T-helper 1 cell treated with Interleukin-12 subunit alpha and Interleukin-12 subunit beta and Interleukin-4 antibody, amounts not matched to agents 30 μg/mL and 1 μg/mL, for 36 hours (primary cell): ENCODE data around the gene LHX6.
A peak's percentile ranks its signal among the peaks of the same experiment; 100 is the strongest.

Experiments used
- H3K27ac Mint-ChIP-seq: one replicate; pipeline ENCODE4 v1.8.0; 2021; ENCODE audit warnings: mild to moderate bottlenecking, mixed read lengths
- H3K27me3 Mint-ChIP-seq: one replicate; pipeline ENCODE4 v1.8.0; 2021; ENCODE audit warnings: low read depth, mixed read lengths
- H3K36me3 Mint-ChIP-seq: one replicate; pipeline ENCODE4 v1.8.0; 2021; ENCODE audit warnings: low read depth, mixed read lengths
- H3K4me1 Mint-ChIP-seq: one replicate; pipeline ENCODE4 v1.8.0; 2021; ENCODE audit warnings: low read depth, mixed read lengths
- H3K4me3 Mint-ChIP-seq: one replicate; pipeline ENCODE4 v1.8.0; 2021; ENCODE audit warnings: mild to moderate bottlenecking, moderate library complexity, mixed read lengths
- H3K9me3 Mint-ChIP-seq: one replicate; pipeline ENCODE4 v1.8.0; 2021; ENCODE audit warnings: mixed read lengths

Gene LHX6

DNA sequence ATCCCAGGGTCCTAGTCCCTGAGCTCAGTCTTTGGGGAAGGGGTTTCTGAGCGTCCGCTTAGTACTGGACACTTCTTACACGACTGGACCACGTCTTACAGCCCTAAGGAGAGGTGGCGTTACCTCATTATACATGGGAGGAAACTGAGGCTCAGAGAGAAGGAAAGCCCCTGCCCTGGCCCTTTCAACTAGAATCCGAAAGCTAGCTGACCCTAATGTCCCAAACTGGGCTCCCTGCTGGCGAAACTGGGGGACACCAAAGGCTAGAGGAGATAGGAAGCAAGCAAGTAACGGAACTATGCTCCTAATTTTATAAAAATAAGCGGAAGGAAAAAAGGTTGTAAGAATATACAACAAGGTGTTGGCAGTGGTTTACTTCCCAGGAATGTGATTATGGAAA lies 14.2 kb downstream of the LHX6 start:
- no peaks in the 10 kb centered on the region for H3K36me3 Mint-ChIP-seq
- H3K4me3 Mint-ChIP-seq = peak overlapping the region; percentile 63
- peaks cover 21% of the 10 kb centered on the region for H3K4me1 Mint-ChIP-seq
- H3K27me3 Mint-ChIP-seq = peaks cover 80% of the 10 kb centered on the region
- H3K27ac Mint-ChIP-seq = no peak overlapping the region
- H3K9me3 Mint-ChIP-seq = no peaks in the 10 kb centered on the region

DNA sequence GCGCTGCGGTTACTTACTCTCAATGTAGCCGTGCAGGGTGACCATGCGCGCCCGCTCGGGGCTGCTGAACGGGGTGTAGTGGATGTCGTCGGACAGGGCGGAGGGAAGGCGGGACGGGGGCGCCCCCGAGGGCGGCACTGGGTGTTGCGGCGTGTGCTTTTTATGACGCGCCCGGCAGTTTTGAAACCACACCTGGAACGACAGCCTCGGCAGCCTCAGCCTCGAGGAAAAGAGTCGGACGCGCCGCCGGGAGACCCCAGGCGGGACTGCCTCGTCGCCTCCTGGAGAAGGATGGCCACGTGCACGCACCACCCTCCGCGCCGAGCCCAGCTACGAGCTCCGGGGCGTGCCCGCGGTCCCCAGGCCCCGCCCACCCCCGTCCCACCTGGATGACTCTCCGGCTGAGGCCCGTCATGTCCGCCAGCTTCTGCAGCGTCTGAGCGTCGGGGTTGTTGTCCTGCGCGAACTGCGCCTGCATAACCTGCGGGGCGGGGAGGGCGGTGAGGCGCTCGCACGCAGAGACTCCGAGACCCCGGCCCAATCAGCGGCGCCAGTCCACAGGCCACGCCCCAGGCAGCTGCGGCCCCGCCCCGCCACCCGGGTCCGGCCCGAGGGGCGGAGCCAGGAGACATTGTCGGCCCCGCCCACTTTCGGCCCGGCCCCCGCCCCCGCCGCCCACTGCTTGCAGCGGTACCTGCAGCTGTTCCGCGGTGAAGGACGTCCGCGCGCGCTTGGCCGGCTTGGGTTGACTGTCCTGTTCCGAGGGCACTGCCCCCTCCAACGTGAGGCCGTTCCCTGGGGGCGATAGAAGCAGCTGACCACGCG lies 15.0 kb downstream of the LHX6 start:
- Mint-ChIP-seq H3K4me1 (peaks cover 15% of the 10 kb centered on the region), H3K27ac (no peak overlapping the region), H3K4me3 (peak overlapping the region; percentile 63), H3K36me3 (no peaks in the 10 kb centered on the region), H3K9me3 (no peaks in the 10 kb centered on the region), H3K27me3 (peaks cover 74% of the 10 kb centered on the region)

DNA sequence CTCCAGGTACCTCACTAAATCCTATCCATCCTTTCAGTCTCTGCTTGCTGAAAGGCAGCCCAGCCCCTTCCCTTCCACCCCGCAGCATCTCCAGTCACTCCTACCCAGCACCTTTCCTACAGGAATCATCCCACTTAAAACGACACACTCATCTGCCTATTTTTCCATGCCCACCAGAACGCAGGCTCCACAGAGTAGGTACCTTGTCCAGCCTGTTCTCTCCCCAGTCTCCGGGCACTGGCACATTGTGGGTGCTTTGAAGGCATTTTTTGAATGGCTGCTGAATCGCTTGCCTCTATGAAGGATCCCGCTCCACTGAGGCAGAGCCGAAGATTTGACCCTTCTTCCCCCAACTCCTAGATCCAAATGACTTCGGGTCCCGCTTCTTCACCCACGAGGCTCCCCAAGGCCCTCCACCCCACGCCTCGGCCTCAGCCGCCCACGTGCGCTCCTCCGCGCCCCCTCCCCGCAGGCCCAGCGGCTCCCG lies 15.6 kb downstream of the LHX6 start:
- H3K4me3 Mint-ChIP-seq = peak overlapping the region; percentile 52
- H3K9me3 Mint-ChIP-seq = no peaks in the 10 kb centered on the region
- H3K36me3 Mint-ChIP-seq = no peaks in the 10 kb centered on the region
- no peak overlapping the region for H3K27ac Mint-ChIP-seq
- H3K4me1 Mint-ChIP-seq = peaks cover 8% of the 10 kb centered on the region
- peaks cover 69% of the 10 kb centered on the region for H3K27me3 Mint-ChIP-seq

DNA sequence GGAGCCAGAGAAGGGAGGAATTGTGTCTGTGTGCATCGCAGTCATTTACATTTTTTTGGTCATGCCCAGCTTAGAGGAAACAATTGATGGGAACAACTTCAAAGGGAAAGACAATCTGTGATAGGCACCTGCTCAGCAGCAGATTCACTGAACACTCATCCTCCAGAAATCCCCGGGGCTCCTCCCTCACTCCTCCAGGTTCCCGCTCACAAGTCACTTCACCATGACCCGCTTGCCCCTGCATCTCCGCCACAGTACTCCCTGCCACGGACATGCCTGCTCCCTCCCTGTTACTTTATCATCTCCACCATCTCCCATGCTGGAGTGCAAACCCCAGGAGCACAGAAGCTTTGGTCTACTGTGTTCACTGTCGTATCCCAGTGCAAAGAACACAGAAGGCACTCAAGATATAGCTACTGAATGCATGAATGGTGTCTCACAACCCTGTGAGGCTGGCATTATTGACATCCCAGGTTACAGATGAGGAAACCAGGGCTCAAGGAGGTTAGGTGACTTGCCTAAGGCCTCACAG lies 16.2 kb downstream of the LHX6 start:
- Mint-ChIP-seq H3K27ac (no peak overlapping the region), H3K4me1 (peaks cover 4% of the 10 kb centered on the region), H3K27me3 (peaks cover 63% of the 10 kb centered on the region), H3K9me3 (no peaks in the 10 kb centered on the region), H3K4me3 (peak overlapping the region; percentile 52), H3K36me3 (no peaks in the 10 kb centered on the region)

DNA sequence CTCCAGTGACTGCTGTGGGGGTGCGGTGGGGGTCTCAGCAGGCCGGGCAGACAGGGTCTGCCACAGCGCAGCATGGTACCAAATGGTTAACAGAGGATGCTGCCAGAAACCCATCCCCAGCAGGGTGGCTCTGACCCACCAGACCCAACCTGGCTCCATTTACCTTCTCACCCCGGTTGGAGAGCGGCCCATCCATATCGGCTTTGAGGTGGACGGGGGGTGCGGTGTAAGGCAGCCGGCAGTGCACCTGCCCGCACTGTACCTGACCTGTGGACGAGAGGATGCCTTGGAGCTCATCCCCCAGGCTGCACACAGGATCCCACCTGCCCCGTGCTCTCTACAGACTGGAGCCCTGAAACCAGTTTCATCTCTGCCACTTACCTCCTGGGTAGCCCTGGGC lies 19.3 kb downstream of the LHX6 start:
- no peak overlapping the region for H3K27ac Mint-ChIP-seq
- no peaks in the 10 kb centered on the region for H3K36me3 Mint-ChIP-seq
- no peaks in the 10 kb centered on the region for H3K9me3 Mint-ChIP-seq
- peaks cover 34% of the 10 kb centered on the region for H3K27me3 Mint-ChIP-seq
- peaks cover 2% of the 10 kb centered on the region for H3K4me1 Mint-ChIP-seq
- no peak overlapping the region for H3K4me3 Mint-ChIP-seq

DNA sequence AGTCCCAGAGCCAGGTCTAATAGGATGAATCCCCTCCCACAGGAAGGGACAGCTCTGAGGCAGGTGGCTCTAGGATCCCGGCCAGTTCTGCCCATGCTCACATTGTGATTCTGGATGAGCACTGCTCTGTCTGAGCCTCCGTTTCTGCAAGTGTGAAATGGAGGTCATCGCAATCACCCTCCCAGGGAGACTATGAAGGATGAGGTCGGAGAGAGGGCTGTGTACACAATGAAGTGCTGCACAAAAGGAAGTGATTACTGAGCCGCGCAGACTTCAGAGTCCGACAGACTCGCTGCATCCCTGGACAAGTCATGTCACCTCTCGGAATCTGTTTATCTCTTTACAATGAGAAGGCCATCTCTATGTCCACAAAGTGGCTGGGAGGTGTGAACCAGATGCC lies 21.7 kb downstream of the LHX6 start:
- H3K27ac Mint-ChIP-seq = no peak overlapping the region
- no peaks in the 10 kb centered on the region for H3K4me1 Mint-ChIP-seq
- H3K36me3 Mint-ChIP-seq = no peaks in the 10 kb centered on the region
- peaks cover 16% of the 10 kb centered on the region for H3K27me3 Mint-ChIP-seq
- no peak overlapping the region for H3K4me3 Mint-ChIP-seq
- H3K9me3 Mint-ChIP-seq = no peaks in the 10 kb centered on the region

DNA sequence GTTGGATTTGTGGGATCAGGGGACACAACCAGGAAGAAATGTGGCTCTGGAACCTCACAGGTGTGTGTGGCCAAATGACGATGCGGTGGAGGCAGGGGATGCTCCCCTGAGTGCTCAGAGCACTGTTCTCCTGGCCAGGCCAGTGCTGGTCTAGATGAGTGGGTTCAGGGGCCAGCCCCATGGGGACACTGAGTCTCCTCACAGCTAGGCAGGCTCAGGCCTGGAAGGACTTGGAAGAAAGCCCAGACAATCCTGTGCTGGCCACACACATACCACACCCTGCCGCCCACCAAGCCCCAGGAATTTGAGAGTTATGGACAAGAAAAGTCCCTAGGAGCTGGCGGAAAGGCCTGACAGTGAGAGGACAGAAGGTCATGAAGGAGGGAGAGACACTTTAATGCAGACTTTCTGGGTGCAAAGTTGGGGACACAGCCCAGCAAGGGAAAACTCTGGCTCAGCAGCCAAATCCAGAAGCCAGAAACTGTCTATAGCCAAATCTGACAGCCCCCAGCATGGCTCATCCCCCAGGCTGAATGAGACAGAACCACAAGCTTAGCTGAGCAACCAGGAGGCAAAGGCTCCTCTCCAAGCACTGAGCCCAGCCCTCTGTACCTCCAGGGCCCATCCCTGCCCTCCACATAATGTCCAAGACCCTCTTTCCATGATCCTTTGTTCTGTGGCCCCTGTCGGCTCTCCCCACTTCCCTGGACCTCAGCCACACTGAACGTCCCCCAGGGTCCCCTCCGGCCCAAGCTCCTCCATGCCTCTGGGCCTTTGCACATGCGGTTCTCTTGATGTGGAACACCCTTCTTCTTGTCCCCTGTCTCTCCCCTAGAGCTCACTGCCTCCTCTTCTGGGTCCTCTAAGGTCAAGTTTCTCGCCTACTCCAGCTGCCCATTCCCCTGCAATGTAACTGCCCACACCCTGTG lies 22.4 kb downstream of the LHX6 start:
- Mint-ChIP-seq H3K27ac (no peak overlapping the region), H3K9me3 (no peaks in the 10 kb centered on the region), H3K4me3 (no peak overlapping the region), H3K4me1 (no peaks in the 10 kb centered on the region), H3K36me3 (no peaks in the 10 kb centered on the region), H3K27me3 (peaks cover 9% of the 10 kb centered on the region)

DNA sequence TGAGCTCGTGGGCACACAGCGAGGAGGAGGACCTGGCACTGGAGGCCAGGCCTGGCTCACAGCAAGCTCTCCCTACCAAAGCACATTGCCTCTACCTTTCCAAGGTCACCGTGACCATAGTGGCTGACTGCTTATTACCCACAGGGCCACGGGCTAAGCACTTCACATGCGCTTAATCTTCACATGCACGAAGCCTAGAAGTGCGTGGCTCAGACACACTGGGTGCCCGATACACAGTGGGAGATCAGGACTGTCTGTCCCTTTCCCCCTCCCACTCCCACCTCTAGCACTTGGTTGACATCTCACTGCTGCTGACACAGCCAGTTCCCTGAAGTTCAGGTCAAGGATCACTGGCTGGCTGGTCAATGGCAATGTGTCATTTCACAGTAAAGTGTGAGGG lies 23.6 kb downstream of the LHX6 start:
- no peaks in the 10 kb centered on the region for H3K9me3 Mint-ChIP-seq
- H3K27ac Mint-ChIP-seq = no peak overlapping the region
- H3K27me3 Mint-ChIP-seq = peaks cover 4% of the 10 kb centered on the region
- no peaks in the 10 kb centered on the region for H3K4me1 Mint-ChIP-seq
- no peaks in the 10 kb centered on the region for H3K36me3 Mint-ChIP-seq
- H3K4me3 Mint-ChIP-seq = no peak overlapping the region

DNA sequence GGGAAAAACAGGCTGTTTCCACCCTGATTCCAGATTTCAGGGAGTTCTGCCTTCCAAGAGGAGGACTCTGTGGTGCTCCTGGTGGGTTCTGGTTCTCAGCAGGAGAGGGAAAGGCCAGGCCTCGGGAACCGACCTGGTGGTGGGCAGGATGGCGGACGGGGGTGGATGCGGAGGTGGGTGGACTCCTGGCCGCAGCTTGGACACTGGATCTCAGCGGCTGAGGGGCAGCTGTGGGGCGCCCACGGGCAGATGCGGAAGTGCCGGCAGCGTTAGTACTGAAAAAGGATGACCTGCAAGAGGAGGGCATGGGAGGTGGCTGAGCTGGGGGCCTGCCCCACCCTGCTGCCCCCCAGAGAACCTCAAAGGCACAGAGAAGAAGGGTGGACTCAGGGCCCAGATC lies 24.3 kb downstream of the LHX6 start:
- Mint-ChIP-seq H3K9me3 (no peaks in the 10 kb centered on the region), H3K27me3 (peaks cover 3% of the 10 kb centered on the region), H3K36me3 (no peaks in the 10 kb centered on the region), H3K4me1 (no peaks in the 10 kb centered on the region), H3K27ac (no peak overlapping the region), H3K4me3 (no peak overlapping the region)

DNA sequence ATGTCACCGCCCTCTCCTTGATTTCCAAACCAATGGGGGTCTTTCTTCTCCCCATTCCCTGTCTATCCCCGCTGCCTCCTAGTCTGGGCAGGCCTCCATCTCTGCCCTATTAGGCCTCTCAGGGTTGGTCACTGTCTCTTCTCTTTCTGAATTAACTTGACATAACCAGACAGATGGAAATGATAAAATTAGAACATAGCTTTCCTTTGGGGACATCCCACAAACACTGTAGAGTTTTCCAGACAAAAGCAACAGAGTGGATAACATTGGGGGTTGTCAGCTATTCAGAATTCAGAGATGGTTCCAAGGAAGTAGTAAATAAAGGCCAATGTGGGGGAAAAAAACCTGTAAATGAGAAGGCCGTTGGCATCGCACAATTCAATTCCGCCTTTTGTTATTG lies 24.7 kb downstream of the LHX6 start:
- Mint-ChIP-seq H3K36me3 (no peaks in the 10 kb centered on the region), H3K9me3 (no peaks in the 10 kb centered on the region), H3K27ac (no peak overlapping the region), H3K4me3 (no peak overlapping the region), H3K4me1 (no peaks in the 10 kb centered on the region), H3K27me3 (peaks cover 3% of the 10 kb centered on the region)

DNA sequence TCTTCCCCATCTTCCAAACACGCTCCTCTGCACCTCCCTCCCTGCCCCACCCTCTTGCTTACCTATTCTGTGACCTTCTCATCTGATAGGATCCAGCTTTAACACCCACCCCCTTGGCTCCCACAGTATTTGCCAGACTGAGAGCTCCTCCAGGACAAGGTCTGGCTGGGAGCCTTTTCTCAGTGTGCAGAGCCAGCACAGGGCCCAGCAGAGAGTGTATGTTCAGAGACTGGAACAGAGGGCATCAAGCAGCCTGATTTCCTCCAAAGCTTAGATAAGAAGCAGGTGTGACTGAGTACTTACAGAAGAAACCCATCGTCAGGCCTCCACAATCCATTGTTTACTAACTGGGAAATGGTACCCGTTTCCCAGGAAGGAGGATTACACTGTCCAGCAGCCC lies 26.6 kb downstream of the LHX6 start:
- no peaks in the 10 kb centered on the region for H3K36me3 Mint-ChIP-seq
- H3K4me1 Mint-ChIP-seq = no peaks in the 10 kb centered on the region
- no peak overlapping the region for H3K4me3 Mint-ChIP-seq
- peaks cover 1% of the 10 kb centered on the region for H3K27me3 Mint-ChIP-seq
- H3K27ac Mint-ChIP-seq = no peak overlapping the region
- H3K9me3 Mint-ChIP-seq = no peaks in the 10 kb centered on the region

DNA sequence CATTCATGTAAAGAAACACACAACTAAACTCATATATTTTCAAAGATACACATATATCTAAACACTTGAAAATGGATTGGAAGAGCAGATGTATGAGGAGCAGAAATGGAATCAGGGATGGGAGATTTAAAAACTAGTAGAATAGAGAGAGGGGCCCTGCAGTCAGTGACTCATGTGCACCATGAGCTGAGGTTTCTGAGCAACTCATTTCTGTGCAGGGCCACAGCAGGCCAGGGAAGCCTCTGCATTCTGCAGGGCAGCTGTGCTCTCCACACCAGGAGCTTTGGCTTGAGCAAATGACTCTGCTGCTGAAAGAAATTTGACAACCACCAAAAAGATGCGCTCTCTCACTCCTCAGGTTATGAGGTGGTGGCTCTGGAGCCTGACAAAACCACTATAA lies 27.1 kb downstream of the LHX6 start:
- Mint-ChIP-seq H3K4me1 (no peaks in the 10 kb centered on the region), H3K27ac (no peak overlapping the region), H3K9me3 (no peaks in the 10 kb centered on the region), H3K27me3 (peaks cover 5% of the 10 kb centered on the region), H3K36me3 (no peaks in the 10 kb centered on the region), H3K4me3 (no peak overlapping the region)

DNA sequence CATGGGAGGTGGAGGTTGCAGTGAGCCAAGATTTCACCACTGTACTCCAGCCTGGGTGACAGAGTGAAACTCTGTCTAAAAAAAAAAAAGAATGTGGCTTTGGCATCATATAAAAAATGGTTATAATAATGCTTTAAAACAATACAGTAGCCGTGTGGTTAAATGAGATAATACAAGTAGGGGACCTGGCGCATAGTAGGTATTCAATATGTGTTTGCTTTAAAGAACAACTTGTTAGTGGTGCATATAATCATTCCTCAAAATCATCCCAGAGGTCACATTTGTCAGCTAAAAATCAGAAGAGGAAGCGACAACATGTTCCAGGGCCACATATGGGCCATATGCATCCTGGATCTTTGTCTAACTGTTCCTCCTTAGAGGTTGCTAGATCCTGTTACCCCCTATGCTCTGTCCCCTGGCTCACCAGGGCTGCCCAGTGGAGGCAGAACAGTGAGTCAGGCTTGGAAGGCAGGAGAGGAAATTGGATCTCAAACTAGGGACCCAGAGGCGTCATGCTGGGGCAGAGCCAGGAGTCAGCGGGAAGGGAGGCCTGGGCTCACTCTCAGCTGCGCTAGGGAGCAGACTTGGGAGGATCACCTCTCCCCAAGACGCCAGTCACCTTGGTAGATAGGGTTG lies 27.7 kb downstream of the LHX6 start:
- H3K27me3 Mint-ChIP-seq = peaks cover 5% of the 10 kb centered on the region
- H3K9me3 Mint-ChIP-seq = no peaks in the 10 kb centered on the region
- no peak overlapping the region for H3K27ac Mint-ChIP-seq
- no peaks in the 10 kb centered on the region for H3K4me1 Mint-ChIP-seq
- no peak overlapping the region for H3K4me3 Mint-ChIP-seq
- H3K36me3 Mint-ChIP-seq = no peaks in the 10 kb centered on the region

DNA sequence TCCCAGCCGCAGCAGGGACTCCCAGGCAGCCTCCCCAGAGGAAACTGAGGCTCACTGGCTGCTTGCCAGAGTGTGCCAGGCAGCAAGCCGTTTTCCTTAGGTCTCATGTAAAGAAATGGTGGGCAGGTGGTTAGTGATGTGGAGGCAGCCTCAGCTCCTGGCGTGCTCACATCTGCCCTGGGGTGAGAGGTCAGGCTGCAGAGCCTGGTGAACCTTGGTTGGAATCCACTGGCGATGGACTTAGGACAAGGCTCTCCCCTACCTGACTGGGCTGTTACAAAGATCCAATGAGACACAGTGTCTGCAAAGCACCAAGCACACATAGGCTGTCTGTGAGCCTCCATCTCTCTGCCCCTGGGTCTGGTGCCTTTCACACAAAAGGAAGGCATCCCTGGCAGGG lies 30.9 kb downstream of the LHX6 start:
- H3K27ac Mint-ChIP-seq = no peak overlapping the region
- no peaks in the 10 kb centered on the region for H3K36me3 Mint-ChIP-seq
- no peak overlapping the region for H3K4me3 Mint-ChIP-seq
- no peaks in the 10 kb centered on the region for H3K4me1 Mint-ChIP-seq
- H3K9me3 Mint-ChIP-seq = no peaks in the 10 kb centered on the region
- peaks cover 5% of the 10 kb centered on the region for H3K27me3 Mint-ChIP-seq
